Activated CD4-positive, alpha-beta T cell treated with anti-CD3 and anti-CD28 coated beads for 36 hours (primary cell): ENCODE data around the gene OXTR. TPM values are rescaled to one million over a fixed set of nuclear protein-coding genes. Genes with fewer than 3 reads are reported as not detected.
A peak's percentile ranks its signal among the peaks of the same experiment; 100 is the strongest.

Experiments
- ATAC-seq: fragments of 200-7000 bp; cut with Tn5 transposase; one replicate; pipeline ENCODE4 v1.10.0; 2021; ENCODE audit warnings: mild to moderate bottlenecking, moderate library complexity
- CTCF ChIA-PET: fragments of 350-600 bp; sonication (Branson Sonifier 250); formaldehyde crosslinking; loops from one replicate; lab custom pipeline; 2021; ENCODE audit warnings: antibody characterized with exemption; lab: Charles Lee
- POLR2A ChIA-PET: fragments of 350-600 bp; sonication (Branson Sonifier 250); formaldehyde crosslinking; loops from one replicate; lab custom pipeline; 2021; ENCODE audit warnings: antibody characterized with exemption, inconsistent platforms; lab: Charles Lee
- DNase-seq: peaks from one replicate; pipeline ENCODE4 v3.0.0-alpha.2; 2020
- H3K27ac Mint-ChIP-seq: one replicate; pipeline ENCODE4 v1.8.0; 2021; ENCODE audit warnings: mixed read lengths
- H3K27me3 Mint-ChIP-seq: one replicate; pipeline ENCODE4 v1.8.0; 2021; ENCODE audit warnings: mixed read lengths
- H3K36me3 Mint-ChIP-seq: one replicate; pipeline ENCODE4 v1.8.0; 2021; ENCODE audit warnings: low read depth, mixed read lengths
- H3K4me1 Mint-ChIP-seq: one replicate; pipeline ENCODE4 v1.8.0; 2021; ENCODE audit warnings: mixed read lengths
- H3K4me3 Mint-ChIP-seq: one replicate; pipeline ENCODE4 v1.8.0; 2021; ENCODE audit warnings: mild to moderate bottlenecking, moderate library complexity, mixed read lengths
- H3K9me3 Mint-ChIP-seq: one replicate; pipeline ENCODE4 v1.8.0; 2021; ENCODE audit warnings: low read depth, mixed read lengths
- intact Hi-C, 2 experiments: fragments of 100-400 bp; cut with DNase I in 1 of 2; cut with micrococcal nuclease in 1 of 2; formaldehyde crosslinking; loops; one replicate each; pipeline versions ENCODE4 v1.14.2 to v1.15.1; 2022 to 2024; cut with DNase I, micrococcal nuclease
- total RNA-seq, 2 experiments: library from RNA; stranded (reverse); gene quantifications; one replicate each; pipeline ENCODE4 v1.2.3, GENCODE V29; 2021

OXTR gene
- total RNA-seq, 2 experiments from 2014 or later: 0.70 to 0.91 TPM

GRCh38 chr3:8741581-8742261, 27.7 kb downstream of the OXTR start:
- Mint-ChIP-seq H3K9me3 (no peaks in the 10 kb centered on the region), H3K4me1 (no peaks in the 10 kb centered on the region), H3K4me3 (no peak overlapping the region), H3K27me3 (peaks cover 9% of the 10 kb centered on the region), H3K36me3 (no peaks in the 10 kb centered on the region), H3K27ac (no peak overlapping the region)
- no peak for ATAC-seq
- ChIA-PET POLR2A (no interaction called here), CTCF (interaction anchor here (0.9 kb wide), 1 partner anchor 28 kb away, joined by 4 read pairs; the partner anchor contains the start of gene OXTR)
- DNase-seq: no peak
- intact Hi-C loops: no loop called here

- Mint-ChIP-seq H3K36me3 (no peaks in the 10 kb centered on the region), H3K27ac (no peak overlapping the region), H3K4me1 (no peaks in the 10 kb centered on the region), H3K4me3 (no peak overlapping the region), H3K9me3 (no peaks in the 10 kb centered on the region), H3K27me3 (peaks cover 9% of the 10 kb centered on the region)
- ChIA-PET CTCF (interaction anchor here (1.0 kb wide), 1 partner anchor 30 kb away, joined by 3 read pairs; the partner anchor contains the start of gene OXTR), POLR2A (no interaction called here)
- ATAC-seq (peak; percentile 88), DNase-seq (peak; percentile 11)
- intact Hi-C loops: no loop called here
Observed at GRCh38 chr3:8739757-8740504, 29.5 kb downstream of the OXTR start.

- ChIA-PET CTCF (interaction anchor here (1.0 kb wide), 1 partner anchor 31 kb away, joined by 4 read pairs; the partner anchor contains the start of gene OXTR), POLR2A (no interaction called here)
- Mint-ChIP-seq H3K9me3 (no peaks in the 10 kb centered on the region), H3K4me1 (no peaks in the 10 kb centered on the region), H3K27me3 (peaks cover 9% of the 10 kb centered on the region), H3K36me3 (no peaks in the 10 kb centered on the region), H3K27ac (no peak overlapping the region), H3K4me3 (no peak overlapping the region)
- DNase-seq: no peak
- intact Hi-C loops: no loop called here
- ATAC-seq: no peak
Observed at GRCh38 chr3:8738639-8739038, 30.8 kb downstream of the OXTR start.

DNA sequence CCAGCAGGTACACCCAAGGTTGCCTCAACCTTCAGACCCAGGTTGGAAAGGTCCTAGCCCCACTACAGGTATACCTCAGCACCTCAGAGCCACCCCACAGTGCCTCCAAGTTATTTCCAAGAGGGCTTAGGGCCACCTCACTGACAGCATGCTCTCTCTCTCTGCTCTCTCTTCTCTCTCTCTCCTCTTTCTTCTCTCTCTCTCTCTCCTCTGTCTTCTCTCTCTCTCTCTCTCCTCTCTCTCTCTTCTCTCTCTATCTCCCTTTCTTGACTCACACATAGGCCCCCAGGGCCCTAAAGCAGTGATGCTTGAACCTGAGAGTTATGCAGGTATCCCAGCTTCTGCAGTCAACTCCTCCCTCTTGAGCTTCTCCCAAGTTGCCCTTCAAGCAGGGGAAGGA, 31.6 kb downstream of the OXTR start:
- H3K27me3 Mint-ChIP-seq: peaks cover 9% of the 10 kb centered on the region
- no peaks in the 10 kb centered on the region for H3K4me1 Mint-ChIP-seq
- no peak for ATAC-seq
- no peak overlapping the region for H3K27ac Mint-ChIP-seq
- POLR2A ChIA-PET: no interaction called here
- intact Hi-C loops: no loop called here
- H3K36me3 Mint-ChIP-seq: no peaks in the 10 kb centered on the region
- no peak for DNase-seq
- H3K9me3 Mint-ChIP-seq: no peaks in the 10 kb centered on the region
- CTCF ChIA-PET: no interaction called here
- H3K4me3 Mint-ChIP-seq: no peak overlapping the region

- CTCF ChIA-PET: no interaction called here
- POLR2A ChIA-PET: no interaction called here
- H3K9me3 Mint-ChIP-seq: no peaks in the 10 kb centered on the region
- H3K27me3 Mint-ChIP-seq: peaks cover 9% of the 10 kb centered on the region
- intact Hi-C loops: no loop called here
- ATAC-seq (no peak), DNase-seq (no peak)
- H3K4me1 Mint-ChIP-seq: no peaks in the 10 kb centered on the region
- no peaks in the 10 kb centered on the region for H3K36me3 Mint-ChIP-seq
- no peak overlapping the region for H3K27ac Mint-ChIP-seq
- no peak overlapping the region for H3K4me3 Mint-ChIP-seq
Observed at GRCh38 chr3:8737301-8737700, 32.1 kb downstream of the OXTR start.

GRCh38 chr3:8736436-8736835, 33.0 kb downstream of the OXTR start:
- ChIA-PET CTCF (no interaction called here), POLR2A (no interaction called here)
- H3K27me3 Mint-ChIP-seq: peaks cover 5% of the 10 kb centered on the region
- H3K4me1 Mint-ChIP-seq: no peaks in the 10 kb centered on the region
- DNase-seq (no peak), ATAC-seq (no peak)
- intact Hi-C loops: no loop called here
- H3K4me3 Mint-ChIP-seq: no peak overlapping the region
- H3K27ac Mint-ChIP-seq: no peak overlapping the region
- H3K36me3 Mint-ChIP-seq: no peaks in the 10 kb centered on the region
- H3K9me3 Mint-ChIP-seq: no peaks in the 10 kb centered on the region

DNA sequence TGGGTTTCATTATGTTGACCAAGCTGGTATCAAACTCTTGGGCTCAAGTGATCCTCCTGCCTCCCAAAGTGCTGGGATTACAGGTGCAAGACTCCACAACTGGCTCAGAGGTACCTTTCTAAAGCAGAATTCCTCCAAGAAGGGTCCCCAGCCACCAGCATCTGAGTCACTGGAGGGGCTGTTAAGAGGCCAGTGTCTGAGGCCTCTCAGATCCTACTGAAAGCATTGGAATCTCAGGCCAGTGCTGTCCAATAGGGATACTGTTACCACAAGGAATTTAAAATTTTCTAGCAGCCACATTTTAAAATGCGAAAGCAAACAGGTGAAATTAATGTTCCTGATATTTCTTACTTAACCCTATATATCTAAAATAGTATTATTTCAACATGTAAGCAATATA, 34.5 kb downstream of the OXTR start:
- H3K27me3 Mint-ChIP-seq: peaks cover 3% of the 10 kb centered on the region

GRCh38 chr3:8734137-8734878, 35.1 kb downstream of the OXTR start:
- CTCF ChIA-PET: no interaction called here
- POLR2A ChIA-PET: no interaction called here
- Mint-ChIP-seq H3K9me3 (no peaks in the 10 kb centered on the region), H3K4me1 (no peaks in the 10 kb centered on the region), H3K27me3 (peaks cover 3% of the 10 kb centered on the region), H3K27ac (no peak overlapping the region), H3K4me3 (no peak overlapping the region), H3K36me3 (no peaks in the 10 kb centered on the region)
- intact Hi-C loops: no loop called here
- ATAC-seq (no peak), DNase-seq (no peak)

More for the DNA sequence above, 34.5 kb downstream of the OXTR start:
- no peaks in the 10 kb centered on the region for H3K9me3 Mint-ChIP-seq
- no peaks in the 10 kb centered on the region for H3K4me1 Mint-ChIP-seq
- DNase-seq (no peak), ATAC-seq (no peak)
- POLR2A ChIA-PET: no interaction called here
- CTCF ChIA-PET: no interaction called here
- no peak overlapping the region for H3K27ac Mint-ChIP-seq
- no peak overlapping the region for H3K4me3 Mint-ChIP-seq
- intact Hi-C loops: no loop called here
- H3K36me3 Mint-ChIP-seq: no peaks in the 10 kb centered on the region

GRCh38 chr3:8733332-8734094, 35.9 kb downstream of the OXTR start, which contains the start of gene CAV3:
Gene CAV3 (plus strand): TSS chr3:8733802. CDS start chr3:8733877, 75 bp downstream.
- POLR2A ChIA-PET: no interaction called here

DNA sequence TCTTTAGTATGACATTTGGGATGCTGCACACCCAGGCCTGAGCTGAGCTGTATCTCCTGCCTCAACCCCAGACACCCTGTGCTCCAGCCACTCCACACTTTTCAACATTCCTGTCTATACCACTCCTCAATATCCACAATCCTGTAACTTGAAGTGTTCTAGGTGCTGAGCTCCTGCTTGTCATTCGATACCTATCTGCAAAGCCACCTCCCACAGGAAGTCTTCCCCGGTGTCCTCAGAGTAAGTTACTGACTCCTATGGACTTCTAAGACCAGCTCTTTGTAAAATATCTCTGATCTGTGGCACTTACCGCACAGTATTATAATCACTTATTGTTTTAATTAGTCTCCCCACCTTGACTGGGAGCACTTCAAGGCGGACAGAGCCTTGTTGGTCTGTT, 37.0 kb downstream of the OXTR start:
- intact Hi-C loops: no loop called here
- Mint-ChIP-seq H3K4me1 (no peaks in the 10 kb centered on the region), H3K36me3 (no peaks in the 10 kb centered on the region), H3K27me3 (peaks cover 3% of the 10 kb centered on the region), H3K9me3 (no peaks in the 10 kb centered on the region), H3K27ac (no peak overlapping the region), H3K4me3 (no peak overlapping the region)
- POLR2A ChIA-PET: interaction anchor here (0.6 kb wide), 1 partner anchor 63 kb away, joined by 3 read pairs; no protein-coding TSS in a partner anchor
- CTCF ChIA-PET: interaction anchor here (0.7 kb wide), 1 partner anchor 20 kb away, joined by 3 read pairs; no protein-coding TSS in a partner anchor
- no peak for DNase-seq
- ATAC-seq: no peak

More at GRCh38 chr3:8733332-8734094, 35.9 kb downstream of the OXTR start, which contains the start of gene CAV3:
- H3K36me3 Mint-ChIP-seq: no peaks in the 10 kb centered on the region
- ATAC-seq (no peak), DNase-seq (no peak)
- H3K27ac Mint-ChIP-seq: no peak within 1 kb of the TSS
- H3K4me3 Mint-ChIP-seq: no peak within 1 kb of the TSS
- no peaks in the 10 kb centered on the region for H3K9me3 Mint-ChIP-seq
- H3K4me1 Mint-ChIP-seq: no peaks in the 10 kb centered on the region
- H3K27me3 Mint-ChIP-seq: peaks cover 3% of the 10 kb centered on the region
- CTCF ChIA-PET: no interaction called here
- intact Hi-C loops: no loop called here

- no peaks in the 10 kb centered on the region for H3K27me3 Mint-ChIP-seq
- H3K36me3 Mint-ChIP-seq: no peaks in the 10 kb centered on the region
- no peaks in the 10 kb centered on the region for H3K4me1 Mint-ChIP-seq
- ChIA-PET POLR2A (no interaction called here), CTCF (no interaction called here)
- no peak overlapping the region for H3K27ac Mint-ChIP-seq
- ATAC-seq (no peak), DNase-seq (no peak)
- H3K4me3 Mint-ChIP-seq: no peak overlapping the region
- intact Hi-C loops: no loop called here
- no peaks in the 10 kb centered on the region for H3K9me3 Mint-ChIP-seq
Observed at GRCh38 chr3:8730656-8731055, 38.8 kb downstream of the OXTR start.
